NCI-H146 (cell line): ENCODE results near the gene HSD17B3.
"Not testable (repeated sequence)": the region's sequence is repeated elsewhere in the genome, so short reads cannot be mapped to it uniquely, and the experiment has no call there.

Experiments used
- DNase-seq: peaks from one replicate; lab custom pipeline; 2025; lab: John Stamatoyannopoulos, UW

The HSD17B3 gene

DNA sequence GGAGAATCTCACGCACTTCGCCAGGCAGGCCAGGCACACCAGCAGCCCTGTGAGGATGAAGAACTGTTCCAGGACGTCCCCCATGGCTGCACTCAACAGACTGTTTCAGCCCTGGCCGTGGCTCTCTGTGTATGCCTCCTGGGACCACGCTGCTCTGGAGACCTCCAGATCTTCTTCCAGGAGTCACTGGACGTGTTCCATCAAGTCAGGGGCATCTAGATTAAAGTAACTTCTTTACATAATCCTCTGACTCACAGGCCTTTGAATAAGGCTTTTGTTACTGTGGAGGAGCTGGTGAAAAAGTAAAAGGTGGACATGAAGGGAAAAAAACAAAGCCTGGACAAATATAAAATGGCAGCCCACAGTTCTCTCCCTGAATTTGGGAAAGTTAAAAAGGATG lies at the start of gene HSD17B3:
TSS of gene HSD17B3 (minus strand) at position 156 of the 400 bp plus-strand sequence. CDS start at position 84, 72 bp downstream.
- no peak for DNase-seq

- DNase-seq = no peak
These were observed 48.9 kb upstream of the HSD17B3 start for GRCh38 chr9:96350866-96351265.

DNA sequence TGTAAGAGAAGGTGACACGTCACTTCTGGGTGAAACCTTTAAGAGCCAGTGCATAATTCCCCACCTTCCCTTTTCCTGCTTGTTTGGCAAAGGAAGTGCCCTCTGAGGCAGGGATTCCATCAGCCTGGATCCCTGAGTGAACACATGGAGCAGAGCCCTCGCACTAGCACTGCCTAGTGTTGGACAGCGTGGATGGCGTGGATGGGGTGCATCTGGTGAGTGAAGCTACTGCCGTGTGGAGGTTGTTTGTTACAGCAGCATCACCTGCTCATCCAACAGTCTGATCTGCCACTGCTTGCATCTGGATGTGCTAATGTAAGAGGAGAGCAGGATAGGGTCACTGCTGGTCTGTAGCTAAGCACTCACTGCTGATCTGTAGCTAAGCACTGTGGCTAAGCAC lies 46.3 kb upstream of the HSD17B3 start:
- no peak for DNase-seq

- no peak for DNase-seq
These were observed 43.6 kb upstream of the HSD17B3 start for GRCh38 chr9:96345551-96345950.

GRCh38 chr9:96344458-96345180 lies 42.6 kb upstream of the HSD17B3 start:
- DNase-seq = peak; percentile 60

- DNase-seq = no peak
These were observed 41.8 kb upstream of the HSD17B3 start for GRCh38 chr9:96343515-96344360.

DNA sequence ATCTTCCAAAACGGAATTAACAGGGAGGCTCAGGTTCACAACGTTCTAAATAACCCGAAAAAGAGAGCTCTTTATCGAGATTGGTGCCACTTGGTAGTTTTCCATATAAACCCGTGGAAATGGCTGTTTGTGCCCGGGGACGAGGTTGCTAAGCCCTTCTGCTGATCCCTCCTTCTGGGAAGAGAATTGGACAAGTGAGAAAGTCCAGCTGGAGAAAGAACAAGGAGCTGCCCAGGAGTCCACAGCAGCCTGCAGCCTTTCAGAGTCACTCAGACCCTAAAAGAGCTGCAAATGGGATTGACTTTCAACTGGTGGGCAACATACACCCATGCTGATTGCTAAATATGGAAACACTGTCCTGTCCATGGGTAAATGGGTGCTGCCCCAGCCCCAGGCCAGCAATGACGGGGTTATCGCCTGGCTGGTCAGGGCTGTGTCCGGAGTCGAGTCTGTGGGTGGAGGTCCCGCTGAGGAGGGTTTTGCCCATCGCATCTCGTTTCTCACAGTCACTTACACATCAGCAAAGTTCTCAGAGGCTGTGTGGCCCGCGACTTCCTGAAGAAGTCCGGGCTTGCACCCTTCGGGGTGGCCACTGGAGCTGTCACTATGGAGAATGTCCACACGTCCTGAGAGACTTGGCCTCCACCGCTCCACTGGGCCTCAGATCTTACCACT lies 40.7 kb upstream of the HSD17B3 start:
- DNase-seq = no peak

GRCh38 chr9:96340707-96341106 lies 38.7 kb upstream of the HSD17B3 start:
- no peak for DNase-seq

DNA sequence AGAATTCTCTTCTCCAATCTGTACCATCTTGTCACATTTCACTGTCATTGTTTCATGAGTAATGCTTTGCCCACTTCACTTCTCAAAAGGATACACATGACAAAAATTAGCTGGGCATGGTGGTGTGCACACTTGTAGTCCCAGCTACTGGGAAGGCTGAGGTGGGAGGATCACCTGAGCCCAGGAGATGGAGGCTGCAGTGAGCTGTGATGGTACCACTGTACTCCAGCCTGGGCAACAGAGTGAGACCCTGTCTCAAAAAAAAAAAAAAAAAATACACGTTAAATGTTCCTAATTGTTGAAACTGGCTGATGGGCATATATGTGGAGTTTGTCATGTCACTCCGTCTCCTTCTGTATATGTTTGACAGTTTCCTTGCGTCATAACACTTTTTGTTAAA lies 36.3 kb upstream of the HSD17B3 start:
- no peak for DNase-seq

DNA sequence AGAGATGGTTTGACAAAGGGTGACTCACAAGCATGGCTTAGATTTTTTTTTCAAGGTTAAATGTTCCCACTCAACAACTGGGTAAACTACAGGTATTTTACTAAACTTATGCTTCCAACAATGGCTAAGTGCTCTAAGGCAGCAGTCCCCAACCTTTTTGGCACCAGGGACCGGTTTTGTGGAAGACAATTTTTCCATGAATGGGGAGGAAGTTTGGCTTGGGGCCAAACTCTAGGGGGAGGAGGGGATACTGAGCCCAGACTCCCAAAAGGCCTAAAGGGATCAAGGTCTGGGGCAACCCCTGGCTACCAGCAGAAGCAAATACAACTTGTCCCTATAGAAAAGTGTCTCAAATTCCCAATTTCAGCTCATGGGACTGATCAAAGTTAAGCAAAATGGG lies 32.0 kb upstream of the HSD17B3 start:
- no peak for DNase-seq

DNA sequence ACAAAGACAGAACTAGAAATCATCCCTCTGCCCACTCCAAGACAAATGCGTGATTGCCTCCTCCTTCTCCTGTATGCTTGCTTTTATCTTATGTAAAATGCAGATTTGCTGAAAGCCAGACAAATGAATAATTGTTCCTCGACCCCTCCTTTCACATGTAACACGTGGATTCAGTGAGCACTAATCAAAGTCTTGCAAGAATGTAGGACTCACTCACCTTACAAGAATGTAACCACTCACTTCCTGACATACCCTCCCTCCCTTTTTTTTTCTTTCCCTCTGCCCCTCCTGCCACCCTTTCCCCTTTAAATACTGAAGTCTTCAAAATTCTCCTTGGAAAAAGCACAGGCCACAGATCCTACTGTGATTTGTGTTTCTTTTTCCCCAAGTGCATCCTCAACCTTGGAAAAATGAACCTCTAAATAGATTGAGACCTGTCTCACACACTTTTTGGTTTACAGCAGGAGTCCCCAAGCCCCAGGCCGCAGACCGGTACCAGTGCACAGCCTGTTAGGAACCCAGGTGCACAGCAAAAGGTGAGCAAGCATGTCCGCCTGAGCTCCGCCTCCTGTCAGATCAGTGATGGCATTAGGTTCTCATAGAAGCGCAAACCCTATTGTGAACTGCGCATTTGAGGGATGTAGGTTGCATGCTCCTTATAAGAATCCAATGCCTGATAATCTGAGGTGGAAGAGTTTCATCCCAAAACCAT lies 29.4 kb upstream of the HSD17B3 start:
- no peak for DNase-seq

DNA sequence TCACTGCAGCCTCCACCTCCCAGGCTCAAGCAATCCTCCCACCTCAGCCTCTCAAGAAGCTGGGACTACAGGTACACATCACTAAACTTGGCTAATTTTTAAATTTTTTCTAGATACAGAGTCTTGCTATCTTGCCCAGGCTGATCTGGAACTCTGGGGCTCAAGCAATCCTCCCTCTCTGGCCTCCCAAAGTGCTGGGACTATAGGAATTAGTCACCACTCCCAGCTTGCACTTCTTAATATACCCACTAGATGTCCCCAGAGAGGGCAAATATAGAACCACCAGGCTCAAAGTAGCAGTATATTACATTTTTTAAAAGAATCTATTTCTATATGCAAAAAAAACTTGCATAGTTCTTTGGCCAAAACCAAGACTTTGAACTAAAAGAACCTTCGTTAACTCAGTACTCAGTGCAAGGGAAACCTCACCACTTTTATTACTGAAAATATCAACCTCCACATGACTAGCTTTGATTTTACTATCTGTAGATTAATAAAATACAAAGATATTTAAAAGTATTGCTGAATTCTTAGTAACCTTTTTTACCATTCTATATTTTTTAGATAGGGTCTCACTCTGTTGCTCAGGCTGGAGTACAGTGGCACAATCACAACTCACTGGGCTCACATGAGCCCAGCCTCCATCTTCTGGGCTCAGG lies 25.8 kb upstream of the HSD17B3 start:
- DNase-seq = peak; percentile 4

- DNase-seq = no peak
These were observed 21.2 kb upstream of the HSD17B3 start for GRCh38 chr9:96323169-96323568.

- not testable (repeated sequence) for DNase-seq
These were observed 20.8 kb upstream of the HSD17B3 start for GRCh38 chr9:96322736-96323135.

GRCh38 chr9:96322210-96322609 lies 20.2 kb upstream of the HSD17B3 start:
- DNase-seq = not testable (repeated sequence)

- DNase-seq = no peak
These were observed 19.5 kb upstream of the HSD17B3 start for GRCh38 chr9:96321515-96321914.

- DNase-seq = no peak
These were observed 18.8 kb upstream of the HSD17B3 start for GRCh38 chr9:96320749-96321280.

- no peak for DNase-seq
These were observed 17.1 kb upstream of the HSD17B3 start for GRCh38 chr9:96318921-96319565.

- DNase-seq = peak; percentile 16
These were observed 15.5 kb upstream of the HSD17B3 start for GRCh38 chr9:96317335-96317980.

- no peak for DNase-seq
These were observed 7.9 kb upstream of the HSD17B3 start for GRCh38 chr9:96309850-96310249.
